ENCODE measurements around the gene RCSD1.

- TF ChIP-seq POLR2A (IDR thresholded peaks at IDR 0.05) (no peak), CTCF (IDR thresholded peaks at IDR 0.05) (no peak)
These were observed 118.0 kb downstream of the RCSD1 start for GRCh38 chr1:167747988-167748387.
